Thyroid gland (tissue), 4 donors: ENCODE results near the gene MAGI1. TPM values are rescaled to one million over a fixed set of nuclear protein-coding genes. Genes with fewer than 3 reads are reported as not detected.

ENCODE experiments used
- DNase-seq, 2 donors: peaks; one replicate each; pipeline ENCODE4 v3.0.0-alpha.2; 2019
- H3K27ac ChIP-seq, 3 donors: fragments of 200-600 bp; sonication (generic); 1 replicate in 2 of 3; 2 replicates in 1 of 3; pipeline ENCODE4 v1.5.1; 2016 to 2019; ENCODE audit warnings: mild to moderate bottlenecking in 1 of 3, moderate library complexity in 1 of 3
- H3K27me3 ChIP-seq: fragments of 200-600 bp; sonication (generic); one replicate; pipeline ENCODE4 v1.5.1; 2019
- H3K36me3 ChIP-seq, 2 donors: fragments of 200-600 bp; sonication (generic); one replicate each; pipeline ENCODE4 v1.5.1; 2016 to 2019
- H3K4me1 ChIP-seq, 2 donors: fragments of 200-600 bp; sonication (generic); one replicate each; pipeline ENCODE4 v1.5.1; 2017 to 2019
- H3K4me3 ChIP-seq, 3 donors: fragments of 200-600 bp; sonication (generic); replicated peaks in 1 of 3; 1 replicate in 2 of 3; 2 replicates in 1 of 3; pipeline ENCODE4 v1.5.1; 2016; ENCODE audit warnings: mild to moderate bottlenecking in 1 of 3
- H3K9me3 ChIP-seq: fragments of 200-600 bp; sonication (generic); one replicate; pipeline ENCODE4 v1.5.1; 2017
- POLR2A ChIP-seq, 2 donors: fragments of 450-650 bp; IDR thresholded peaks; one replicate each; pipeline ENCODE4 v1.6.1; 2017; ENCODE audit warnings: antibody characterized with exemption in 2 of 2, mild to moderate bottlenecking in 2 of 2, moderate library complexity in 1 of 2
- WGBS, 2 donors: methylation state at CpG; one replicate each; pipeline ENCODE4 v1.1.5; 2017; 5-methylcytosine and 5-hydroxymethylcytosine counted together
- intact Hi-C: fragments of 100-400 bp; cut with DNase I; formaldehyde crosslinking; loops from one replicate; pipeline ENCODE4 v1.15.1; 2023
- total RNA-seq, 4 donors: library from RNA; depleted of rRNA; stranded (reverse); fragments of >200 nt; gene quantifications; one replicate each; pipeline ENCODE4 v1.2.3, GENCODE V29; 2016
- TF ChIP-seq, protein P1 (sequence below), 6 experiments: fragments of 200-600 bp in 3 of 6; fragments of 450-650 bp in 3 of 6; sonication (generic) in 3 of 6; IDR thresholded peaks; one replicate each; pipeline ENCODE4 v1.5.1; 2016 to 2019; ENCODE audit warnings: antibody characterized with exemption in 6 of 6, mild to moderate bottlenecking in 2 of 6, inconsistent platforms in 1 of 6, moderate library complexity in 1 of 6

MAGI1 gene
- total RNA-seq, 4 donors from 2014 or later, result 60.5 to 123 (median 87.5) TPM

DNA sequence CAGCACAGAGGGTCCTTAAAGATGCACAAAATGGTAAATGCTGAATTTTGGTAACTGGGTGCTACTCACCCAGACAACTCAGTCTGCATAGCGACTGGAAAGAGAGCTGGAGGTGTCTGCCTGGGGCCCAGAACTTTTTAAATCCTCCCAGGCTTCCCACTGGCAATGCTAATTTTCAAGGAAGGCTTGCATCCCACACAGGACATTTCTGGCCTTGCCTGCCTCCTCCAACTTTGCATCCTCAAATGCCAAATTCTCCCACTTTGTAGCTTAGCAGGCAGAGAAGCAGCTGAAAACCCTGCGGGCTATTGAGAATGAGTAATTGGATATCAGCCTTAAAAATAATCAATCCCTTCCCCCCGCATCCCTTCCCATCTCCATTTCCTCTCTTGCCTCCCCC lies 694.3 kb downstream of the MAGI1 start:
- 89 to 90% methylated on average over 3 of the region's 3 CpGs for WGBS, 2 donors
- H3K4me1 ChIP-seq, result peaks cover 0 to 5% of the 10 kb centered on the region in 2 donors
- intact Hi-C loops, result no loop called here

GRCh38 chr3:65343736-65344135 lies 695.0 kb downstream of the MAGI1 start:
- Histone ChIP-seq H3K4me3 (no peak overlapping the region), H3K27ac (no peak overlapping the region), H3K4me1 (peaks cover 0 to 5% of the 10 kb centered on the region in 2 donors), H3K27me3 (no peaks in the 10 kb centered on the region), H3K36me3 (no peaks in the 10 kb centered on the region), H3K9me3 (no peaks in the 10 kb centered on the region)
- 82 to 87% methylated on average over 4 of the region's 4 CpGs for WGBS, 2 donors
- intact Hi-C loops, result no loop called here
- no peak for TF ChIP-seq POLR2A (IDR thresholded peaks at IDR 0.05)
- TF ChIP-seq, protein P1, sequence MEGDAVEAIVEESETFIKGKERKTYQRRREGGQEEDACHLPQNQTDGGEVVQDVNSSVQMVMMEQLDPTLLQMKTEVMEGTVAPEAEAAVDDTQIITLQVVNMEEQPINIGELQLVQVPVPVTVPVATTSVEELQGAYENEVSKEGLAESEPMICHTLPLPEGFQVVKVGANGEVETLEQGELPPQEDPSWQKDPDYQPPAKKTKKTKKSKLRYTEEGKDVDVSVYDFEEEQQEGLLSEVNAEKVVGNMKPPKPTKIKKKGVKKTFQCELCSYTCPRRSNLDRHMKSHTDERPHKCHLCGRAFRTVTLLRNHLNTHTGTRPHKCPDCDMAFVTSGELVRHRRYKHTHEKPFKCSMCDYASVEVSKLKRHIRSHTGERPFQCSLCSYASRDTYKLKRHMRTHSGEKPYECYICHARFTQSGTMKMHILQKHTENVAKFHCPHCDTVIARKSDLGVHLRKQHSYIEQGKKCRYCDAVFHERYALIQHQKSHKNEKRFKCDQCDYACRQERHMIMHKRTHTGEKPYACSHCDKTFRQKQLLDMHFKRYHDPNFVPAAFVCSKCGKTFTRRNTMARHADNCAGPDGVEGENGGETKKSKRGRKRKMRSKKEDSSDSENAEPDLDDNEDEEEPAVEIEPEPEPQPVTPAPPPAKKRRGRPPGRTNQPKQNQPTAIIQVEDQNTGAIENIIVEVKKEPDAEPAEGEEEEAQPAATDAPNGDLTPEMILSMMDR (IDR thresholded peaks at IDR 0.05), result no peak
- DNase-seq, result no peak

More for the DNA sequence above, 694.3 kb downstream of the MAGI1 start:
- Histone ChIP-seq H3K4me3 (no peak overlapping the region), H3K27me3 (no peaks in the 10 kb centered on the region), H3K36me3 (no peaks in the 10 kb centered on the region), H3K27ac (no peak overlapping the region), H3K9me3 (no peaks in the 10 kb centered on the region)
- TF ChIP-seq, protein P1 (IDR thresholded peaks at IDR 0.05), result no peak
- TF ChIP-seq POLR2A (IDR thresholded peaks at IDR 0.05), result no peak
- no peak for DNase-seq

DNA sequence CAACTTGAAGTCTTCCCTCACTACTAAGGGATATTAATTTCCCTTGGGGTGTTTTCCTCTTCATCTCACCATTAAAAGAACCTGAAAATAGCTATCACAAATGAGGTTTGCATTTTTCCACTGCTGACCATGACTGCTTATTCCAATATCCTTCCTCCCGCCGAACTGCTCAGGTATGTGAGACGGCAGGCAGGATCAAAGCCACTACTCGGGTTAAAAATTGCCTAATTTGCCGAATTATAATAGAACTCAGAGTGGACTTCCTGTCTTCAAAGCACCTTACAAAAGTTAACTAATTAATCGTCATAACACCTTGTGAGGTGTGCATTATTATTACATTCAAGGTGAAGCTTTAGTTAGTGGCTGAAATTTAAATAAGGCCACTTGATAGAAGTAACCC lies 695.7 kb downstream of the MAGI1 start:
- intact Hi-C loops, result no loop called here
- Histone ChIP-seq H3K36me3 (no peaks in the 10 kb centered on the region), H3K9me3 (no peaks in the 10 kb centered on the region), H3K4me3 (no peak overlapping the region), H3K27me3 (no peaks in the 10 kb centered on the region), H3K4me1 (no peaks in the 10 kb centered on the region), H3K27ac (no peak overlapping the region)
- no peak for DNase-seq
- TF ChIP-seq, protein P1 (IDR thresholded peaks at IDR 0.05), result no peak
- no peak for TF ChIP-seq POLR2A (IDR thresholded peaks at IDR 0.05)
- WGBS, 2 donors, result 95 to 97% methylated on average over 6 of the region's 6 CpGs

GRCh38 chr3:65342084-65342683 lies 696.5 kb downstream of the MAGI1 start:
- H3K27ac ChIP-seq, result no peak overlapping the region
- 58 to 67% methylated on average over 12 of the region's 12 CpGs for WGBS, 2 donors
- H3K36me3 ChIP-seq, result no peaks in the 10 kb centered on the region
- H3K4me1 ChIP-seq, result no peaks in the 10 kb centered on the region
- H3K9me3 ChIP-seq, result no peaks in the 10 kb centered on the region
- no peak overlapping the region for H3K4me3 ChIP-seq
- TF ChIP-seq, protein P1 (IDR thresholded peaks at IDR 0.05), result peak; percentile 37 to 76 (median 68)
- no peak for TF ChIP-seq POLR2A (IDR thresholded peaks at IDR 0.05)
- no peaks in the 10 kb centered on the region for H3K27me3 ChIP-seq
- peak; percentile 69 to 81 for DNase-seq
- intact Hi-C loops, result no loop called here

GRCh38 chr3:65339192-65339740 lies 699.5 kb downstream of the MAGI1 start:
- intact Hi-C loops, result no loop called here
- DNase-seq, result no peak
- no peak overlapping the region for H3K27ac ChIP-seq
- no peaks in the 10 kb centered on the region for H3K36me3 ChIP-seq
- whole genome bisulfite sequencing, 2 donors, result 74 to 81% methylated on average over 2 of the region's 2 CpGs
- TF ChIP-seq, protein P1 (IDR thresholded peaks at IDR 0.05), result no peak
- no peak for TF ChIP-seq POLR2A (IDR thresholded peaks at IDR 0.05)
- H3K27me3 ChIP-seq, result no peaks in the 10 kb centered on the region
- H3K4me3 ChIP-seq, result no peak overlapping the region
- peaks cover 0 to 5% of the 10 kb centered on the region in 2 donors for H3K4me1 ChIP-seq
- no peaks in the 10 kb centered on the region for H3K9me3 ChIP-seq
